GM11168 (cell line): Measurements from ENCODE around the gene MRPS12.

Experiments used
- in situ Hi-C: fragments of 300-500 bp; cut with MboI; formaldehyde crosslinking; loops from one replicate; pipeline ENCODE4 v1.12.0; 2022; ENCODE audit warnings: low sequenced_read_pairs; ENCODE audit not compliant: unreplicated experiment

Gene MRPS12

GRCh38 chr19:38910488-38910887, 20.3 kb upstream of the MRPS12 start:
- in situ Hi-C loops, result no loop called here

GRCh38 chr19:38911388-38912001, 19.2 kb upstream of the MRPS12 start:
- in situ Hi-C loops, result no loop called here

- in situ Hi-C loops, result no loop called here
Measured at GRCh38 chr19:38912600-38913514, 17.9 kb upstream of the MRPS12 start.

GRCh38 chr19:38913958-38914357, 16.8 kb upstream of the MRPS12 start:
- in situ Hi-C loops, result no loop called here

DNA sequence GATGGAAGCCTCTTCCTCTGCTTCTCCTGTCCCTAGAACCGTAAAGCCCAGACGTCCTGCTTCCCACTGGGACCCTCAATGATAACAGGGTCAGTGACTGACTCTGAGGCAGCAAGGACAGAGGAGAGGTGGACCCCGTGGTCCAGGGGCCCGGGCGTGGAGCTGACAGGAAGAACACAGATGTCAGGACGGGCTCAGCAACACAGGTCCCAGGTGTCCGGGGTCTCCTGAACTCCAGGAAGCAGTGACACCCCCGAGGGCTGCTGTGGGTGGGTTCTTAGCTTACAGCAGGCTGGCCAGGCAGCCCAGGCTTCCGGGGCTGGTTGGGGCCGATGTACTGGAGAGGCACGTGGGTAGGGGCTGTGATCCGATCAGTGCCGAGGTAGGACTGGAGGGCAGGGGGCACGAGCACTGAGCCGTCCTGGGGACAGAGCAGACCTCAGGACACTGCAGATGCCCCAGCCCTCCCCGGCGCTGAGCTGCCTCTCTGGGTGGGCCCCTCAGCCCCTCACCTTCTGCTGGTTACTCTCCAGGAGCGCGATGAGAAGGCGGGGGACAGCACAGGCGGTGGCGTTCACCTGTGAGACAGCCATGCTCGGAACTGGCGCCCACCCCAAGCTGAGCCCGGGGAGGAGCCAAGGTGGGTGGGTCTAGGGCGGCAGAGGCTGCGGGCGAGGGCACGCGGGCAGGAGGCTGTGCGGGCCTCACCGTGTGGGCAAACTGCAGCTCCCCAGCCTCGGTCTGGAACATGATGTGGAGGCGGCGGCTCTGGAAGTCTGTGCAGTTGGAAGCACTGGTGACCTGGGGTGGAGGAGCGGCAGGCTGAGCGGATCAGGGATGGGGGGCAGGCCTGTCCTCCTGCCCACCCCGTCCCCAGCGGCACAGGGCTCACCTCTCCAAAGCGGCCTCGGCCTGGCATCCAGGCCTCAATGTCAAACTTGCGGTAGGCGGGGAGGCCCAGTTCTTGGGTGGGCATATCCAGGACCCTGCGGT, 15.1 kb upstream of the MRPS12 start:
- in situ Hi-C loops, result no loop called here

- in situ Hi-C loops, result no loop called here
Measured at GRCh38 chr19:38917516-38917915, 13.2 kb upstream of the MRPS12 start.

DNA sequence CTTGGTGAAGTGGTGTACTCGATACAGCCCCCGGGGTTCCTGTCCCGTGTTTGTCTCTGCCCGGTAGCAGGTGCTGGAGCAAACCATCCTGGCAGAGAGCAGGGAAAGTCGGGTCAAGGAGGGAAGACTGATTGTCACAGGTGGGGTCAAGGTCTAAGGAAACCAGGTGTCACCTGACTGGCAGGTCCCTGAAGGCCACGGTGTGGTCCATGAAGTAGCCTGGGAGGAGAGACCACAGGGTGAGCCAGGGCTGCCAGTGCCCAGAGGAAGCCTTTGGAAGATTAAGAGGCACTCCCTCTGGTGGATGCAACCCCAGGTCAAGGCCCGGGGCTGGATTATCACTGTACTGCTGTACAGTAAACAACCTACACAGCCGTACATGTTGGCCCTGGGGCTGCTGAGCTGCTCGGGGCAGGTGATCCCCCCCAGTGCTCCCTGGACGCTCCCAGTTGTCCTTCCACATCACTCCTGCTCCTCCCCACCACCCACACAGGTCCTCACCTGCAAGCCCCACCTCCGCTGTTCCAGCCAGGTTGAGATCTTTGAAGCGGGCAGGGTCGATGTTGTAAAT, 12.7 kb upstream of the MRPS12 start:
- in situ Hi-C loops, result no loop called here

GRCh38 chr19:38918526-38918925, 12.2 kb upstream of the MRPS12 start:
- in situ Hi-C loops, result no loop called here

GRCh38 chr19:38919837-38920601, 10.7 kb upstream of the MRPS12 start:
- in situ Hi-C loops, result no loop called here

GRCh38 chr19:38920602-38921419, 9.9 kb upstream of the MRPS12 start:
- in situ Hi-C loops, result no loop called here

- in situ Hi-C loops, result no loop called here
Measured at GRCh38 chr19:38921420-38922274, 9.1 kb upstream of the MRPS12 start.

GRCh38 chr19:38922482-38922881, 8.3 kb upstream of the MRPS12 start:
- in situ Hi-C loops, result no loop called here

- in situ Hi-C loops, result no loop called here
Measured at GRCh38 chr19:38924388-38924787, 6.4 kb upstream of the MRPS12 start.

GRCh38 chr19:38928391-38929001, 2.2 kb upstream of the MRPS12 start:
- in situ Hi-C loops, result no loop called here

GRCh38 chr19:38929929-38930775, 592 bp upstream of the MRPS12 start, which contains the start of gene SARS2:
Gene SARS2, minus strand, starts transcription at chr19:38930763. Its CDS starts 27 bp downstream, at chr19:38930736.
- in situ Hi-C loops, result no loop called here

- in situ Hi-C loops, result no loop called here
Measured at GRCh38 chr19:38931521-38931793, 713 bp downstream of the MRPS12 start.
